Measurements from ENCODE around the gene USP2.

USP2 gene, protein sequence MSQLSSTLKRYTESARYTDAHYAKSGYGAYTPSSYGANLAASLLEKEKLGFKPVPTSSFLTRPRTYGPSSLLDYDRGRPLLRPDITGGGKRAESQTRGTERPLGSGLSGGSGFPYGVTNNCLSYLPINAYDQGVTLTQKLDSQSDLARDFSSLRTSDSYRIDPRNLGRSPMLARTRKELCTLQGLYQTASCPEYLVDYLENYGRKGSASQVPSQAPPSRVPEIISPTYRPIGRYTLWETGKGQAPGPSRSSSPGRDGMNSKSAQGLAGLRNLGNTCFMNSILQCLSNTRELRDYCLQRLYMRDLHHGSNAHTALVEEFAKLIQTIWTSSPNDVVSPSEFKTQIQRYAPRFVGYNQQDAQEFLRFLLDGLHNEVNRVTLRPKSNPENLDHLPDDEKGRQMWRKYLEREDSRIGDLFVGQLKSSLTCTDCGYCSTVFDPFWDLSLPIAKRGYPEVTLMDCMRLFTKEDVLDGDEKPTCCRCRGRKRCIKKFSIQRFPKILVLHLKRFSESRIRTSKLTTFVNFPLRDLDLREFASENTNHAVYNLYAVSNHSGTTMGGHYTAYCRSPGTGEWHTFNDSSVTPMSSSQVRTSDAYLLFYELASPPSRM

DNA sequence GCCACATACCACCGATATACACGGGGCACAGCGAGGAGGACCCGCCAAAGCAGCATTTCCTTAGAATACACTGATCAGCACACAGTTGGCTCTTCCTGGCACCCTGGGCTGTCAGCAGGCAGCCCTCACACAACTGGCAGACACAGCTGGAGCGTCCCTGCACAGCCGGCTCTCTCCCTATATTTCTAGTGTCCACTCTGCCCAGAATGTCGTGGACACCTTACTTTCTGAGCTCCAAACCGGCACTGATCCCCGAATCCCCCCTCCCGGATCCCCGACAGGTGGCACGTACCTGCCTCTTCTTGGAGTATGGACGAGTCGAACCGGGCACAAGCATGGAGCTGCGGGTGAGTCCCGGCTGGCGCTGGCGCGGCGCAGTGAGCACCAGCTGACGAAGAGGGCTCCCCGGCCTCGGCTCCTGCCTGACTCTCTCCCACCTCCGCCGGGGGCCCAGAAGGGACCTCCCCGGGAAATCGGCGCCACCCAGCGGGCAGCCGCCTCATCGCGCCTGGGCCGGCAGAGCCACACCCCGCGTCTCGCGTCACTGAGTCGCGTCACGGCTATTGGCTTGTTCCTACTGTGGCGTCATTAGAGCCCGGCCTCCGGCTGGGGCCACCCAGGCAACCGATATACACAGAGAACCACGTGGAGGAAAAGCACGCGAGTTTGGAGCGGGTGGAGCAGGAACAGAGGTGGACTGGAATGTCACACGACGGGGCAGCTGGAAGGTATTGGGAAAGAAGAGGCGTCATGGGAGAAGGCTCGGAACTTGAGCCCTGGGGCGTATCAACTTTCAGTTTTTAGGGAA lies at the start of gene USP2:
TSS of gene USP2 (minus strand) at position 510 of the 808 bp plus-strand sequence. CDS start 8,210 bp downstream, outside the sequence.
- peak; percentile 94 for DNase-seq (ENCODE audit: low spot score)

DNA sequence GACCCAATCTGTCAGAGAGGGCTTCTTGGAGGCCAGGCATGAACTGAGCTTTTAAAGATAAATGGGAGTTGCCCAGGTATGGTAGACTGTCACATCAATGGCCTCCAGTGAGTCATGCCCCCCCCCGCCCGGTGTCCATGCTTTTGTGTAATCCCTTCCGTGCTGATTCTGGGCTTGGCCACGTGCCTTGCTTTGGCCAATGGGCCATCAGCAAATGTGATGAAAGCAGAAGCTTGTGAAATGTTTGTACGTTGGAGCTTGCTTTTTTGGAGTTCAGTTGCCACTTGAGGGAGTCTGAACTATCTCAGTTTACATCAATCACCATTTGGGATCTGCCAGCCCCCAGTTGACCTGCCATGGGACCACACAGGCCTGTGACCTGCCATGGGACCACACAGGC lies 45.8 kb upstream of the USP2 start:
- no peak for DNase-seq (ENCODE audit: low spot score)

DNA sequence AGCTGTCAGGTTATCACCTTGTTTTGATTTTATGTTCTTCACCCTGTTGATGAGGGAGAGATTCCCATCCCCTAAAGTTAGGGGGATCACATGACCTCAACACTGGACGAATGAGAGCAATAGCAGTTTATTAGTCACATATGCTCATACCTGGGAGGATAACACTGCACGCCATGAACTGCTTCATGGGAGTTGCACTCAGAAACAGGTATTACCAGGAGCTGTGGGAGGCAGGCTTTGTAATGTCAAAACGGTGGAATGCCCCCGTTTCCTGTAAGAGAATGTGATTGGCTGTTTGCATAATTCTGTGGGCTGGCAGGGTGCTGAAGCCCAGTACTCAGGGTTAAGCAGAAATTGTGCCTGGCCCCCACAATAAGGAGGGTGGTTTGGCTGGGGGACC lies 44.7 kb upstream of the USP2 start:
- no peak for DNase-seq (ENCODE audit: low spot score)

GRCh38 chr11:119424775-119425174 lies 43.3 kb upstream of the USP2 start:
- DNase-seq (ENCODE audit: low spot score): no peak

DNA sequence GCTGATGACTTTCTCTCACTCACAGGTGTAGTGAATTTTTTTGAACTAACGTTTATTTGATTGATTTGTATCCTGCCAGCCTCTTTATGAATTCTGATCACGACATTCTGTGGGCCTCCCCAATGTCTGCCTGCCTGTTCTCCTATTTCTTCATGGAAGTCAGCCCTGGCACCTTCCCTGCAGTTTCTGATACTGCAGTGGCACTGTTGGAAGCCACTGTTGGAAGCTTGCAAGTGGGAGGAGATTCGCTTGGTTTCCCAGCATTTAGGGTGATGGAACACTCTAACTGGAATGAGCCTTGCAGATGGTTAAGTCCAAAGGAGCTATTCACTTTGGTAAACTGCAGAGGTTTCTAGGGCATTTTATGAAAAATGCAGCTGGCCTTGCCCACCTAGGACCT lies 42.8 kb upstream of the USP2 start:
- DNase-seq (ENCODE audit: low spot score): no peak

- DNase-seq (ENCODE audit: low spot score): no peak
Observed at GRCh38 chr11:119423509-119424254, 42.2 kb upstream of the USP2 start.

GRCh38 chr11:119422809-119423508 lies 41.5 kb upstream of the USP2 start, which contains the start of gene THY1:
THY1 (minus strand) TSS chr11:119423172; CDS start chr11:119420905, 2,267 bp downstream.
- DNase-seq (ENCODE audit: low spot score): no peak

DNA sequence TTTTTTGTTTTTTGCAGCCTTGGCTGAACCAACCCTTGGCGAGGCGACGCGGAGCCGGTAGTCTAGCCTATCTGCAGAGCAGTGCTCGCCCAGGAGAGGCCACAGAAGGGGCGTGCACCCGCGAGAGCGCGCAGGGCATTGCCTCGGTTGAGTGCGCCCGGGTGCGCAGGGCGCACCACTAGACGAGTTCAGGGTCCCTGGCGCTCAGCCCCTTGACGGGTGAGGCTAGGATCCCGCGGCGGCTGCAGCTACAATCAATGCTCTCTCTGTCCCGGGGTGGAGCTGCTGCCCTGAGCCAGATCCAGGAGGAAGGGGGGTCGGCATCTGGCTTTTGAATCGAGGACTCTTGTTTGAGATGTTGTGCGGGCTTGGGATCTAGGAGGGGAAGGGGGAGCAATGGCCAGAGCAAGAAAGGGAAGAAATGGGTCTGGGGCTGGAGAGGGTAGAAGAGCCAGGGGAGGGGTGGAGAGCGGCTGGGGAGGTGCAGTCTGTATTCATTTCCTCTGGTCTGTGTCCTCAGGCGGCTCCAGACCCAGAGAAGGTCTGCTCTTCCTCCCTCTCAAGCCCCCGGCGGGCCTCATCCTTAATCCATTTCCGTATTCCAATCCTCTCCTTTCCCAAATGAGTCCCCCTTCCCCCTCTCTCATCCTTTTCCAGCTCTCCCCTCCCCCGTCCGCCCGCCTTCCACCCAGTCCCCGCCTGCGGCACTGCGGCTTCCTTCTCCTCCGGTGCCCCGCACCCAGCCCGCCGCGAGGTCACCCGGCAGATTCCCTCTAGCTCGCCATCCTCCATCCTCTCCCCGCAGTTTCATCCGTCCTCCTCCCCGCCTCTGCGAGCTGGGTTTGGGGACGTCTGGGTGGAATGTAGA lies 40.7 kb upstream of the USP2 start:
- DNase-seq (ENCODE audit: low spot score): no peak

GRCh38 chr11:119421351-119421750 lies 39.9 kb upstream of the USP2 start:
- no peak for DNase-seq (ENCODE audit: low spot score)

DNA sequence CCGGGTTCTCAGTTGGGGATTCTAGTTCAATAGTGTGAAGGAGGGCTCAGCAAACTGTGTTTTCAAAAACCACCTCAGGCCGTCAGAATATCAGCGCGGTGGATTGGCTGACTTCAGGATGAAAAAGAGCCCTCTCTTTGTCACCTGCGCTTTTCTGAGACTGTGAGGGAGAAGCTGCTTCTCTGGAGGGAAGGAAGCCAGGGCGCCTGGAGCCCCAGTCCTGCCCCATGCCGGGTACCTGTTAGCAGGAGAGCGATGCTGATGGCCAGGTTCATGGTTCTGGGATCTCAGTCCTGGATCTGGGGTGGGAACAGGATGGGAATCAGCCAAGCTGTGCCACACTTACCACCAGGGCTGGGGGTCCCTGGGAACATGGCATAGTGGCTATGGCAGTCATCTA lies 39.1 kb upstream of the USP2 start:
- no peak for DNase-seq (ENCODE audit: low spot score)

DNA sequence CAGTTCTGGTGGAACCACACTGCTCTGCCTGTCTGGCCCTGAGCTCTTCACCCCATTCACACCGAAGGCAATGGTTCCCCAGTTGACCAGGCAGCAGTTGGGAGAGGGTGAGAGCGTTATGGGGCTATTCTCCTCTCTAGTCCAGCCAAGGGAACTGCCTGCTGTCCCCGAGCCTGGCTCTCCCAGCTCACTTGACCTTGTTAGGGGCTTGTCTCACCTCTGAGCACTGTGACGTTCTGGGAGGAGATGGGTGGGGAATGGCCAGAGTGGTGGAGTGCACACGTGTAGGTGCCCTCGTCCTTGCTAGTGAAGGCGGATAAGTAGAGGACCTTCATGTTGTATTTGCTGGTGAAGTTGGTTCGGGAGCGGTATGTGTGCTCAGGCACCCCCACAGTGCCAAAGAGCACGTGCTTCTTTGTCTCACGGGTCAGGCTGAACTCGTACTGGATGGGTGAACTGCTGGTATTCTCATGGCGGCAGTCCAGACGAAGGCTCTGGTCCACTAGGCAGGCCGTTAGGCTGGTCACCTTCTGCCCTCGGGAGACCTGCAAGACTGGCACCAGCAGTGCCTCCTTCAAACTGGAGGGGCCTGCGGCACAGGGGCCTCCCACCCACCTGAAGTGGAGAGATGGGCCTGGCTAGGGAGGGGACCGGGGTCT lies 38.5 kb upstream of the USP2 start:
- DNase-seq (ENCODE audit: low spot score): no peak

- no peak for DNase-seq (ENCODE audit: low spot score)
Observed at GRCh38 chr11:119419246-119419645, 37.8 kb upstream of the USP2 start.

GRCh38 chr11:119418759-119419158 lies 37.3 kb upstream of the USP2 start:
- no peak for DNase-seq (ENCODE audit: low spot score)

- DNase-seq (ENCODE audit: low spot score): no peak
Observed at GRCh38 chr11:119417726-119418540, 36.4 kb upstream of the USP2 start.

GRCh38 chr11:119416606-119417580 lies 35.4 kb upstream of the USP2 start:
- DNase-seq (ENCODE audit: low spot score): no peak

DNA sequence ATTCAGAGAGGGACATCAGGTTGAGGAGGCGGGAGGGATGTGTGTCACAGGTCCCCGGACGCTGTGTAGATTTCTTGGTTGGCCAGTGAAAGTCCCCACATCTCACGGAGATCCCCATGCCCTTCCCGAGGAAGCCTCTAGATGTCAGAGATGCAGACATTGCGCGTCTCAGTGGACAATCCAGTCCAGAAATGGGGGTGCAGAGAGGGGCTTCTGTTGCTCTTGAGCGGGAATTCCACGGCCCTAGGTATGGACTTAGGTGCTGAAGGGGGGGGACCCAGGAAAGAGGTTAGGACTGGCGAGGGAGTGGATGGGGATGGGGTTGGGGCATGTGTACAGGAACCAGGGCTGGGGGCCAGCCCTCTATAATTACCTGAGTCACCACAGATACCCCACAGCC lies 34.5 kb upstream of the USP2 start:
- DNase-seq (ENCODE audit: low spot score): no peak

GRCh38 chr11:119415517-119415916 lies 34.0 kb upstream of the USP2 start:
- DNase-seq (ENCODE audit: low spot score): no peak

DNA sequence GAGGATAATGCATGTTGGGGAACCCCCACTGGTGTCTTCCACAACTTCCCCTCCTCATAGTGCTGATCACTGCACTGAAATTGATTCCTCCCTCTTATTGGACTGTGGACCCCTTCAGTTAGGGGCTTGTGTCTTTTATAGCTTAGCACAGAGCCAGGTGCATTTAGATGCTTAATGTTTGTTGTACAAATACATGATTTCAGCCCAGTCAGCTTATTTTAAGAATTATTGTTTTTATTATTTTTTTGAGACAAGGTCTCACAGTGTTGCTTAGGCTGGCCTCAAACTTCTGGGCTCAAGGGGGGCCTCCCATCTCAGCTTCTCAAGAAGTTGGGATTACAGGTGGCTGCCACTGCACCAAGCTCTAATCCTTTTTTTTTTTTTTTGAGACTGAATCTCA lies 33.2 kb upstream of the USP2 start:
- DNase-seq (ENCODE audit: low spot score): no peak
